Calu3 (cell line): Measurements from ENCODE around the gene MIPOL1. TPM values are rescaled to one million over a fixed set of nuclear protein-coding genes. Genes with fewer than 3 reads are reported as not detected.

Experiments used
- BruUV-seq: library from RNA; stranded (reverse); fragments of 400-500 nt; replicated peaks from 2 replicates; lab custom pipeline; 2021; lab: Mats Ljungman, UMichigan
- CTCF ChIA-PET: fragments of 300-600 bp; sonication (Branson Sonifier 250); formaldehyde crosslinking; loops from one replicate; lab custom pipeline; 2022; ENCODE audit warnings: antibody characterized with exemption; lab: Charles Lee
- DNase-seq: peaks from one replicate; pipeline ENCODE4 v3.0.0; 2022
- H3K27ac Mint-ChIP-seq: one replicate; pipeline ENCODE4 v1.8.0; 2022; ENCODE audit warnings: mixed read lengths; ENCODE audit not compliant: unreplicated experiment
- H3K27me3 Mint-ChIP-seq: one replicate; pipeline ENCODE4 v1.8.0; 2022; ENCODE audit warnings: mixed read lengths; ENCODE audit not compliant: unreplicated experiment
- H3K36me3 Mint-ChIP-seq: one replicate; pipeline ENCODE4 v1.8.0; 2022; ENCODE audit warnings: mild to moderate bottlenecking, moderate library complexity, mixed read lengths; ENCODE audit not compliant: insufficient read depth, unreplicated experiment
- H3K4me1 Mint-ChIP-seq: one replicate; pipeline ENCODE4 v1.8.0; 2022; ENCODE audit warnings: mild to moderate bottlenecking, low read depth, mixed read lengths; ENCODE audit not compliant: unreplicated experiment
- H3K4me3 Mint-ChIP-seq: one replicate; pipeline ENCODE4 v1.8.0; 2022; ENCODE audit warnings: mild to moderate bottlenecking, low read depth, moderate library complexity, mixed read lengths; ENCODE audit not compliant: unreplicated experiment
- H3K9me3 Mint-ChIP-seq: one replicate; pipeline ENCODE4 v1.8.0; 2022; ENCODE audit warnings: low read depth, mixed read lengths; ENCODE audit not compliant: unreplicated experiment
- CTCF ChIP-seq: fragments of 200-600 bp; IDR thresholded peaks from one replicate; pipeline ENCODE4 v1.8.0; 2022; ENCODE audit warnings: antibody characterized with exemption; ENCODE audit not compliant: unreplicated experiment
- intact Hi-C: fragments of 100-400 bp; cut with micrococcal nuclease; formaldehyde crosslinking; loops from one replicate; pipeline ENCODE4 v1.10.0; 2022; ENCODE audit not compliant: unreplicated experiment
- total RNA-seq: library from RNA; stranded (reverse); gene quantifications from 2 replicates; pipeline ENCODE4 v1.2.3, GENCODE V29; 2022

Gene MIPOL1
- total RNA-seq, 1 experiment from 2014 or later: 27.2 TPM

- Mint-ChIP-seq H3K4me1 (no peaks in the 10 kb centered on the region), H3K9me3 (peaks cover 11% of the 10 kb centered on the region), H3K4me3 (no peak overlapping the region), H3K36me3 (no peaks in the 10 kb centered on the region), H3K27ac (no peak overlapping the region), H3K27me3 (no peaks in the 10 kb centered on the region)
- intact Hi-C loops: no loop called here
- CTCF ChIA-PET: no interaction called here
- TF ChIP-seq CTCF: no peak
- no peak for DNase-seq
- BruUV-seq: no TSS peak
These were observed 165.9 kb downstream of the MIPOL1 start for GRCh38 chr14:37363661-37364060.

GRCh38 chr14:37369425-37369824, 171.7 kb downstream of the MIPOL1 start:
- DNase-seq: no peak
- peaks cover 5% of the 10 kb centered on the region for H3K9me3 Mint-ChIP-seq
- no peaks in the 10 kb centered on the region for H3K27me3 Mint-ChIP-seq
- intact Hi-C loops: no loop called here
- no TSS peak for BruUV-seq
- H3K36me3 Mint-ChIP-seq: no peaks in the 10 kb centered on the region
- H3K27ac Mint-ChIP-seq: no peak overlapping the region
- TF ChIP-seq CTCF: no peak
- H3K4me1 Mint-ChIP-seq: no peaks in the 10 kb centered on the region
- CTCF ChIA-PET: no interaction called here
- H3K4me3 Mint-ChIP-seq: no peak overlapping the region

- intact Hi-C loops: no loop called here
- no peaks in the 10 kb centered on the region for H3K27me3 Mint-ChIP-seq
- H3K9me3 Mint-ChIP-seq: peaks cover 2% of the 10 kb centered on the region
- no peak overlapping the region for H3K4me3 Mint-ChIP-seq
- CTCF ChIA-PET: no interaction called here
- no TSS peak for BruUV-seq
- H3K36me3 Mint-ChIP-seq: no peaks in the 10 kb centered on the region
- H3K27ac Mint-ChIP-seq: no peak overlapping the region
- no peaks in the 10 kb centered on the region for H3K4me1 Mint-ChIP-seq
- DNase-seq: no peak
- TF ChIP-seq CTCF: no peak
These were observed 177.8 kb downstream of the MIPOL1 start for GRCh38 chr14:37375566-37375965.

GRCh38 chr14:37376944-37377609, 179.3 kb downstream of the MIPOL1 start:
- H3K4me3 Mint-ChIP-seq: no peak overlapping the region
- intact Hi-C loops: no loop called here
- no peak overlapping the region for H3K27ac Mint-ChIP-seq
- peaks cover 2% of the 10 kb centered on the region for H3K9me3 Mint-ChIP-seq
- DNase-seq: no peak
- CTCF ChIA-PET: no interaction called here
- H3K27me3 Mint-ChIP-seq: no peaks in the 10 kb centered on the region
- H3K36me3 Mint-ChIP-seq: no peaks in the 10 kb centered on the region
- no TSS peak for BruUV-seq
- no peak for TF ChIP-seq CTCF
- no peaks in the 10 kb centered on the region for H3K4me1 Mint-ChIP-seq
